Activated T-helper 1 cell treated with anti-CD3 and anti-CD28 coated beads, Interleukin-2, amount 50 U/mL, for 16 hours (primary cell): Measurements from ENCODE around the gene FAM107B.
"Not testable (repeated sequence)": the region's sequence is repeated elsewhere in the genome, so short reads cannot be mapped to it uniquely, and the experiment has no call there.

Experiments
- DNase-seq, 2 donors: peaks; one replicate each; pipeline ENCODE4 v3.0.0-alpha.2; 2020; ENCODE audit warnings: low read depth in 1 of 2, low spot score in 1 of 2

Gene FAM107B

GRCh38 chr10:14696821-14697220 lies 77.9 kb downstream of the FAM107B start:
- DNase-seq: no peak

DNA sequence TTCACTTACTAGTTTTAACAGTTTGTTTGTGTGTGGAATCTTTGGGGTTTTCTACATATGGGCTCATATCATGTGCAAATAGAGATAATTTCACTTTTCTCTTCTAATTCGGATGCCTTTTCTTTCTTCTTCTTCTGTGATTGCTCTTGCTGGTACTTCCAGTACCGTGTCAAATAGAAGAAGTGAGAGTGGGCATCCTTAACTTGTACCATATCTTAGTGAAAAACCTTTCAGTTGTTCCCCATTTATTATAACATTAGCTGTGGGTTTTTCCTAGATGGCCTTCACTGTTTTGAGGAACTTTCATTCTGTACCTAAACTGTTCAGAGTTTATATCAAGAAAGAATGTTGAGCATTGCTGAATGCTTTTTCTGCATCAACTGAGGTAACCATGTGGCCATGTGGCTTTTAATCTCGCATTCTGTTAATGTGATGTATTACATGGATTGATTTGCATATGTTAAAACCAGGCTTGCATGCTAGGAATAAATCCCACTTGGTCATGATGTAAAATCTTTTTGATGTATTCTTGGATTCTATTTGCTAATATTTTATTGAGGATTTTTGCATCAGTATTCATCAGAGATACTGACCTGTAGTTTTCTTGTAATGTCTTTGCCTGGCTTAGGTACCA lies 78.7 kb downstream of the FAM107B start:
- no peak for DNase-seq

GRCh38 chr10:14693891-14694290 lies 80.8 kb downstream of the FAM107B start:
- no peak for DNase-seq

GRCh38 chr10:14692344-14693076 lies 82.2 kb downstream of the FAM107B start:
- no peak for DNase-seq

DNA sequence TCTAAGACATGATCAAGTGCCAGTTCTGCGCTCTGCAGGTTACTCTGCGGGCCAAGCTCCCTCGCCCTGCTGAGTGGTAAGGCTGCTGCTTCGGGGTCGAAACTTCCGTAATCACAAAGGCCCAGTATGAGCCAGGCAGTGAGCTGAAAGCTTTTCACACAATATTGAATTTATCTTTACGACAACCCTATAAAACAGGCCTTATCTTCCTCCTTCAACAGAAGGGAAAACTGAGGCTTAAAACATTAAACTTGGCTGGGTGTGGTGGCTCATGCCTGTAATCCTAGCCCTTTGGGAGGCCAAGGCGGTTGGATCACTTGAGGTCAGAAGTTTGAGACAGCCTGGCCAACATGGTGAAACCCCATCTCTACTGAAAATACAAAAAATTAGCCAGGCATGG lies 83.3 kb downstream of the FAM107B start:
- DNase-seq: no peak

DNA sequence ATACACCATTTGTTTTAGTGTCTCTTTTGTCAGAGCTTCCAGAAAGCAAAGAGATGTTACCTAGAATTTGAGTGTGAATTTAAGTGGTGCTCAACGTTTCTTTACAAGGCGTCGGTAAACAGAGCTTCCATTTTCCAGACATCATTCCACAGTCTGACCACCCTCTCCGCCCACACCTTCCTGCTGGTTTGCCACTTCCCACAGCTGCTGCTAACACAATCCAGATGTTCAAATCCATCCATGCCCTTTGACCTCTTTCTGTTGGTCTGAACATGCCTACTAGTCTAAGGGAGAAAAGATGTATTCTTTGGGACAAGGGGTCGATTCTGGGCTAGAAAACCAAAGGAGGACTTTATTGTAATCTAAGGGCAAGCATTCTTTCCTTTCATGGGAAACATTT lies 86.1 kb downstream of the FAM107B start:
- no peak for DNase-seq

- not testable (repeated sequence) for DNase-seq
These were observed 86.5 kb downstream of the FAM107B start for GRCh38 chr10:14688189-14688588.

- no peak for DNase-seq
These were observed 87.4 kb downstream of the FAM107B start for GRCh38 chr10:14687340-14687739.

DNA sequence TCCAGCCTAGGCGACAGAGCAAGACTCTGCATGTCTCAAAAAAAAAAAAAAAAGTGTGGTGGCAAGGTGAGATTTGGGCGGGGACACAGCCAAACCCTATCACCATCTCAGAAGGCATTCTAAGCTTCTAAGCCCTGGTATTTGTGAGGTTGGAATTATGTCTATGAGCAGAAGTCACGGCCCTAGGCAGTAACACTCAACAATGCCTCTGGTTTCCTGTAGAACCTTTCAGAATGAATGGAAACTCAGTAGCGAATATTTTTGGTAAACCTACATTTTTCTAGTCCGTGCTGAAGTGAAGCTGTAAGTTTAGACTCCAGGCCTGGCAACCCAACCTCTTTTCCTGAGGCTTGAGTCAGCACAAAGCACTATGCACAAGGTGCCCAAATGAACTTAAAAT lies 88.3 kb downstream of the FAM107B start:
- no peak for DNase-seq

DNA sequence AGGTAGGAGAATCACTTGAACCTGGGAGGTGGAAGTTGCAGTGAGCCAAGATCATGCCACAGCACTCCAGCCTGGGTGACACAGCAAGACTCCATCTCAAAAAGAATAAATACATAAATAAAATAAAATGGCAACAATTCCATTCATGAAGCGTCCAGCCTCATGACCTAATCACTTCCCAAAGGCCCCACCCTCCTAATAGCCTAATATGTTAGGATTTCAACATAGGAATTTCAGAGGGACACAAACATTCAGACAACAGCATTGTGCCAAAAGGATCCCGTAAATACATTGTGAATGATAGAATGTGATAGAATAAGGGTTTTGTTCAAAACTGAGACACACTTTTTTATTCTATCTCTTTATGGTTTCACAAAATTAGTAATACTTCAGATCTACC lies 90.3 kb downstream of the FAM107B start:
- no peak for DNase-seq

DNA sequence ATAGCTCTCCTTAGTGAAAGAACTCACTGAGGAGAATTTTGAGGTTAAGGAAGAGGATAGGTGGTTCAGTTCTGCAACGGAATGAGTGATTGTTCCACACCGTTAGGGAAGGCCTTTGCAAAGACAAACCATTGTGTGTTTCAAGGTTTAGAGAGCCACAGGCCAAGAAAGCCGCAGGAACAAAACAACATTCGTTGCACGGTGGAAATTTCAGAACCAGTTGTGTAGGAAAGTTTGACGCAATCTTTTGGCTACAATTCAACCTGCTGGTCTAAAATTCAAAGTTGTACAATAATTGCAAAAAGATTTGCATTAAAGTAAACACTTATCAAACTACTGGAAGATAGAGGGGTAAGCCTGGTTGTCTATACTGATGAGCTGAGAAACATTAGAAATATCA lies 91.4 kb downstream of the FAM107B start:
- DNase-seq: no peak

DNA sequence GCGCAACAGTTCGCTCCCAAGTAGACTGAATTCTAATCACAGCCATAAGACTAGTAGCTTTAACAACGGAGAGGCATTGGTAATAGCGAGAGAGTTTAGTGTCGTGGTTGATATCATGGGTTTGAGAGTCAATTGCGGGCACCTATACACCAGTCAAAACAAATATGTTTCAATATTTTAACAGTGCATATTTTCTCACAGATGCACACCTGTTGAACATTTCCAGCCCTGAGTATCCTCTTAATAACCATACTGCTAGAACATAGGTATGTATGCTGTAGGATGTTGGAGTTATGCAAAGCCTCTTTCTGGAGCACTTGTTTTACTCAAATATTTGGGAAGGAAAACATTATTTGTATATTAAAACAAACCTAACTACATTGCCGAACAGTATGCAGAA lies 92.9 kb downstream of the FAM107B start:
- DNase-seq: no peak

GRCh38 chr10:14681305-14681704 lies 93.4 kb downstream of the FAM107B start:
- no peak for DNase-seq

GRCh38 chr10:14678637-14679036 lies 96.1 kb downstream of the FAM107B start:
- DNase-seq: no peak

- no peak for DNase-seq
These were observed 98.0 kb downstream of the FAM107B start for GRCh38 chr10:14676732-14677131.

DNA sequence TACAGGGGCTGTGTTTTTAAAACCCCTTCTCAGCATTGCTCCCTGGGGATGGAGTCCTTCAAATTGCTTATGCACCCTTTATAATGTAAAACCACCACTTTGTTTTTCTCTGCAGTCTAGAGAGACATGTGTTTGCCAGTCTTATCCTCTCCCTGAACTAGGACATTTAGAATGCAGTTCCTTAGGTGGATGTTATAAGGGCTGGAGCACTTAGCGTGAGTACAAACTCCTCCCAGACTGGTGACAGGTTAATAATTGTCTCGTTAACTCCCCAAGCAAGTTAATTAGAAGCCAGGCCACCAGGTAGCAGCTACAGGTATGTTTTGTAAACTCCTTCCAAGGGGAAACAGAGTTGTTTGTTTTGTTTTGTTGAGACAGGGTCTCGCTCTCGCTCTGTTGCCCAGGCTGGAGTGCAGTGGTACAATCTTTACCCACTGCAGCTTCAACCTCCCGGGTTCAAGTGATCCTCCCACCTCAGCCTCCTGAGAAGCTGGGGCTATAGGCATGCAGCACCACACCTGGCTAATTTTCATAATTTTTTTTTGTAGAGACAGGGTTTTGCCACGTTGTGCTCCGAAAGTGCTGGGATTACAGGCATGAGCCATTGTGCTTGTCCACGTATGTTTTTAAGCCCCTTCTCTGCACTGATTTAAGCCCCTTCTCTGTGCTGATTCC lies 100.2 kb downstream of the FAM107B start:
- DNase-seq: no peak

GRCh38 chr10:14673189-14673861 lies 101.4 kb downstream of the FAM107B start:
- DNase-seq: no peak

- no peak for DNase-seq
These were observed 103.3 kb downstream of the FAM107B start for GRCh38 chr10:14671386-14671831.

- DNase-seq: no peak
These were observed 104.0 kb downstream of the FAM107B start for GRCh38 chr10:14670551-14671240.

DNA sequence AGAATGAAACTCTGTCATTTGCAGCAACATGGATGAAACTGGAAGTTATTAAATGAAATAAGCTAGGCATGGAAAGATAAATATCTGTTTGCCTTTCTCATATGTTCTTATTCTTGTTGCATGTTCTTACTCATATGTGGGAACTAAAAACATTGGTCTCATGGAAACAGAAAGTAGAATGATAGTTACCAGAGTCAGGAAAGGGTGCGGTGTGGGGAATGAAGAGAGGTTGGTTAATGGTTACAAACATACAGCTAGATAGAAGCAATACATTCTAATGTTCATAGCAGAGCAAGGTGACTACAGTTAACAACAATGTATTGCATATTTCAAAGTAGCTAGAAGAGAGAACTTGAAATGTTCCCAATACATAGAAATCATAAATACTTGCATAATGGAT lies 105.1 kb downstream of the FAM107B start:
- no peak for DNase-seq

- DNase-seq: no peak
These were observed 106.9 kb downstream of the FAM107B start for GRCh38 chr10:14667781-14668180.
